ENCODE results near the gene TMEM184C. TPM values are rescaled to one million over a fixed set of nuclear protein-coding genes. Genes with fewer than 3 reads are reported as not detected.

The TMEM184C gene
- total RNA-seq, 1 donor from 2014 or later: 35.7 TPM

GRCh38 chr4:147583876-147584275 is 33.3 kb upstream of the TMEM184C start:
- no peaks in the 10 kb centered on the region for H3F3A ChIP-seq (ENCODE audit: low read depth)
- Mint-ChIP-seq H3K4me1 (peaks cover 11% of the 10 kb centered on the region), H3K27ac (no peak overlapping the region), H3K4me3 (no peak overlapping the region), H3K9me3 (peaks cover 6% of the 10 kb centered on the region), H3K27me3 (ENCODE audit: insufficient read depth, low read depth) (no peaks in the 10 kb centered on the region), H3K36me3 (no peaks in the 10 kb centered on the region)
- H3K4me1 ChIP-seq: peaks cover 11% of the 10 kb centered on the region
- H3K27ac ChIP-seq: no peak overlapping the region
- H4K20me1 ChIP-seq (ENCODE audit: low read depth): no peaks in the 10 kb centered on the region
- no peaks in the 10 kb centered on the region for H3K9me3 ChIP-seq (ENCODE audit: low read depth)
- H2AFZ ChIP-seq (replicated peaks): no peak overlapping the region
- no peaks in the 10 kb centered on the region for H3K36me3 ChIP-seq
- no peak overlapping the region for H3K4me3 ChIP-seq
- H3K27me3 ChIP-seq: no peaks in the 10 kb centered on the region
- no peak for TF ChIP-seq EZH2 (IDR thresholded peaks at IDR 0.05)
- TF ChIP-seq, protein P1, sequence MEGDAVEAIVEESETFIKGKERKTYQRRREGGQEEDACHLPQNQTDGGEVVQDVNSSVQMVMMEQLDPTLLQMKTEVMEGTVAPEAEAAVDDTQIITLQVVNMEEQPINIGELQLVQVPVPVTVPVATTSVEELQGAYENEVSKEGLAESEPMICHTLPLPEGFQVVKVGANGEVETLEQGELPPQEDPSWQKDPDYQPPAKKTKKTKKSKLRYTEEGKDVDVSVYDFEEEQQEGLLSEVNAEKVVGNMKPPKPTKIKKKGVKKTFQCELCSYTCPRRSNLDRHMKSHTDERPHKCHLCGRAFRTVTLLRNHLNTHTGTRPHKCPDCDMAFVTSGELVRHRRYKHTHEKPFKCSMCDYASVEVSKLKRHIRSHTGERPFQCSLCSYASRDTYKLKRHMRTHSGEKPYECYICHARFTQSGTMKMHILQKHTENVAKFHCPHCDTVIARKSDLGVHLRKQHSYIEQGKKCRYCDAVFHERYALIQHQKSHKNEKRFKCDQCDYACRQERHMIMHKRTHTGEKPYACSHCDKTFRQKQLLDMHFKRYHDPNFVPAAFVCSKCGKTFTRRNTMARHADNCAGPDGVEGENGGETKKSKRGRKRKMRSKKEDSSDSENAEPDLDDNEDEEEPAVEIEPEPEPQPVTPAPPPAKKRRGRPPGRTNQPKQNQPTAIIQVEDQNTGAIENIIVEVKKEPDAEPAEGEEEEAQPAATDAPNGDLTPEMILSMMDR (IDR thresholded peaks at IDR 0.05): no peak
- TF ChIP-seq EZH2phosphoT487 (IDR thresholded peaks at IDR 0.05): no peak
- H3K4me2 ChIP-seq: no peak overlapping the region
- DNase-seq (ENCODE audit: low spot score): no peak
- no peaks in the 10 kb centered on the region for H3K79me2 ChIP-seq (ENCODE audit: low read depth)
- H3K9ac ChIP-seq: no peak overlapping the region

DNA sequence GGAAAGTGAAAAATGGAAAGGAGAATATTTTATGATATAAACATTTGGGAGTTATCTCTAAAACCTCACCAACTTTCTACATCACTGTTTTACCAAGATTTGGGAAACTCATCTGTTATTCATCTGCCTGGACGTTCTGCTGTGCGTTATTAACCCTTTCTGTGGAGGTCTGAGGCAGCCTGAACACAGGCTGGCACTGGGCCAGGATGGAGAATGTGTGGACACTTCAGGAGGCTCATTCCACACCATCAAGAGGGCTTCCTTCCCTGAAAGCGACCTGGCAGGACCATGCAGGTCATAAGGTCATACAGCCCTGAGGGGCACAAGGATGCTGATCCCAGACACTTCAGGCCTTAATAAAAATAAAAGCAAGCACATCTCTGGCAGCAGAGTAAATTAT is 31.2 kb upstream of the TMEM184C start:
- Mint-ChIP-seq H3K4me1 (peaks cover 17% of the 10 kb centered on the region), H3K36me3 (no peaks in the 10 kb centered on the region), H3K27ac (no peak overlapping the region), H3K9me3 (peaks cover 6% of the 10 kb centered on the region), H3K27me3 (ENCODE audit: insufficient read depth, low read depth) (no peaks in the 10 kb centered on the region), H3K4me3 (no peak overlapping the region)
- Histone ChIP-seq H3K36me3 (no peaks in the 10 kb centered on the region), H3K4me3 (no peak overlapping the region), H3K4me2 (no peak overlapping the region), H3K79me2 (ENCODE audit: low read depth) (no peaks in the 10 kb centered on the region), H2AFZ (replicated peaks) (no peak overlapping the region), H4K20me1 (ENCODE audit: low read depth) (no peaks in the 10 kb centered on the region), H3K27ac (no peak overlapping the region), H3K4me1 (peaks cover 16% of the 10 kb centered on the region), H3K27me3 (no peaks in the 10 kb centered on the region), H3F3A (ENCODE audit: low read depth) (peaks cover 3% of the 10 kb centered on the region), H3K9ac (no peak overlapping the region), H3K9me3 (ENCODE audit: low read depth) (no peaks in the 10 kb centered on the region)
- TF ChIP-seq, protein P1 (IDR thresholded peaks at IDR 0.05): no peak
- TF ChIP-seq EZH2 (IDR thresholded peaks at IDR 0.05) (no peak), EZH2phosphoT487 (IDR thresholded peaks at IDR 0.05) (no peak)
- DNase-seq (ENCODE audit: low spot score): no peak

- Mint-ChIP-seq H3K27me3 (ENCODE audit: insufficient read depth, low read depth) (no peaks in the 10 kb centered on the region), H3K4me3 (no peak overlapping the region), H3K27ac (no peak overlapping the region), H3K36me3 (no peaks in the 10 kb centered on the region), H3K9me3 (peaks cover 6% of the 10 kb centered on the region), H3K4me1 (peaks cover 17% of the 10 kb centered on the region)
- Histone ChIP-seq H3F3A (ENCODE audit: low read depth) (peaks cover 3% of the 10 kb centered on the region), H3K9ac (no peak overlapping the region), H2AFZ (replicated peaks) (no peak overlapping the region), H3K79me2 (ENCODE audit: low read depth) (no peaks in the 10 kb centered on the region), H3K4me1 (peaks cover 16% of the 10 kb centered on the region), H3K27me3 (no peaks in the 10 kb centered on the region), H3K36me3 (no peaks in the 10 kb centered on the region), H3K9me3 (ENCODE audit: low read depth) (no peaks in the 10 kb centered on the region), H3K27ac (no peak overlapping the region), H3K4me2 (no peak overlapping the region), H3K4me3 (no peak overlapping the region), H4K20me1 (ENCODE audit: low read depth) (no peaks in the 10 kb centered on the region)
- TF ChIP-seq EZH2 (IDR thresholded peaks at IDR 0.05) (no peak), EZH2phosphoT487 (IDR thresholded peaks at IDR 0.05) (no peak)
- TF ChIP-seq, protein P1 (IDR thresholded peaks at IDR 0.05): no peak
- DNase-seq (ENCODE audit: low spot score): no peak
Measured at GRCh38 chr4:147586637-147587036, 30.6 kb upstream of the TMEM184C start.
